Fibroblast of mammary gland (primary cell): ENCODE results near the gene UBR3.

Experiments
- DNase-seq: peaks from one replicate; pipeline ENCODE4 v3.0.0-alpha.2; 2010; ENCODE audit warnings: low read depth
- H3K4me3 ChIP-seq: 2 replicates; pipeline ENCODE4 v1.5.1; 2011; ENCODE audit warnings: low read depth, mild to moderate bottlenecking, low read length, moderate library complexity; ENCODE audit not compliant: control insufficient read depth
- TF ChIP-seq, protein P1 (sequence below): conservative IDR thresholded peaks from 2 replicates; pipeline ENCODE4 v1.5.1; 2011; ENCODE audit warnings: low read depth, low read length, inconsistent platforms; ENCODE audit not compliant: control insufficient read depth, insufficient read depth

Gene UBR3

DNA sequence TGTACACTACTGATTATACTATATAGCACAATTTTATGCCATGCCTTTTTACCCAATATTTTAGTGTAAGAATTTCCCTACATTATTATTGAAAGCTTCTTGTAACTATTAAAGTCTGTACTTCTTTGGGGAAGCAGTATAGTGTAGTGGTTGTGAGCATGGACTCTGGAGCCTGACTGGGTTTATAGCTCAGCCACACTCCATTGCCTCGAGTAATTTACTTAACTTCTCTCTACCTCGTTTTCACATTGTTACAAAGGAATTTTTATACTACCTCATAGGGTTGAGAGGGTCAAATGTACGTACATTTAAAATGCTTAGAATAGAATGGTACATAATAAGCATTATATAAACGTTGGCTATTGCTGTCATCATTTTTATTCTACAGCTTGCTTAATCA is 139.2 kb downstream of the UBR3 start:
- no peak overlapping the region for H3K4me3 ChIP-seq
- TF ChIP-seq, protein P1, sequence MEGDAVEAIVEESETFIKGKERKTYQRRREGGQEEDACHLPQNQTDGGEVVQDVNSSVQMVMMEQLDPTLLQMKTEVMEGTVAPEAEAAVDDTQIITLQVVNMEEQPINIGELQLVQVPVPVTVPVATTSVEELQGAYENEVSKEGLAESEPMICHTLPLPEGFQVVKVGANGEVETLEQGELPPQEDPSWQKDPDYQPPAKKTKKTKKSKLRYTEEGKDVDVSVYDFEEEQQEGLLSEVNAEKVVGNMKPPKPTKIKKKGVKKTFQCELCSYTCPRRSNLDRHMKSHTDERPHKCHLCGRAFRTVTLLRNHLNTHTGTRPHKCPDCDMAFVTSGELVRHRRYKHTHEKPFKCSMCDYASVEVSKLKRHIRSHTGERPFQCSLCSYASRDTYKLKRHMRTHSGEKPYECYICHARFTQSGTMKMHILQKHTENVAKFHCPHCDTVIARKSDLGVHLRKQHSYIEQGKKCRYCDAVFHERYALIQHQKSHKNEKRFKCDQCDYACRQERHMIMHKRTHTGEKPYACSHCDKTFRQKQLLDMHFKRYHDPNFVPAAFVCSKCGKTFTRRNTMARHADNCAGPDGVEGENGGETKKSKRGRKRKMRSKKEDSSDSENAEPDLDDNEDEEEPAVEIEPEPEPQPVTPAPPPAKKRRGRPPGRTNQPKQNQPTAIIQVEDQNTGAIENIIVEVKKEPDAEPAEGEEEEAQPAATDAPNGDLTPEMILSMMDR = no peak
- no peak for DNase-seq

DNA sequence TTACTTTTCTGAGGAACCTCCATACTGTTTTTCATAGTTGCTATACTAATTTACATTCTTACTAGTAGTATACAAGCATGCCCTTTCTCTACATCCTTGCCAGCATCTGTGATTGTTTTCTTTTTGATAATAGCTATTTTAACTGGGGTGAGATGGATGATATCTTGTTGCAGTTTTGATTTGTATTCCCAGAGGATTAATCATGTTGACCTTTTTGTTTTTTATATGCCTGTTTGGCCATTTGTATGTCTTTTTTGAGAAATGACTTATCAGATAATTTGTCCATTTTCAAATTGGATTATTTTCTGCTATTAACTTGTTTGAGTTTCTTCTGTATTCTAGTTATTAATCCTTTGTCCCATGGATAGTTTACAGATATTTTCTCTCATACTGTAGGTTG is 141.5 kb downstream of the UBR3 start:
- no peak for DNase-seq
- H3K4me3 ChIP-seq = no peak overlapping the region
- TF ChIP-seq, protein P1 = no peak

DNA sequence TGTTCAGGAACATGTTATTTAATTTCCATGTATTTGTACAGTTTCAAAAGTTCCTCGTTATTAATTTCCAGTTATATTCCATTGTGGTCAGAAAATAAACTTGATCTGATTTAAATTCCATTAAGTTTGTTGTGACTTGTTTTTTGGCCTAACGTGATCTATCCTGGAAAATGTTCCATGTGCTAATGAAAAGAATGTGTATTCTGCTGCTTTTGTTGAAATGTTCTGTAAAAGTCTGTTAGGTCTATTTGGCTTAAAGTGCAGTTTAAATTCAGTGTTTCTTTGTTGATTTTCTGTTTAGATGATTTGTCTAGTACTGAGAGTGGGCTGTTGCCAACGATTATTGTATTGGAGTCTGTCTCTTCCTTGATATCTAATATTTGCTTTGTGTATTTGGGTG is 148.0 kb downstream of the UBR3 start:
- DNase-seq = no peak
- no peak overlapping the region for H3K4me3 ChIP-seq
- TF ChIP-seq, protein P1 = no peak

DNA sequence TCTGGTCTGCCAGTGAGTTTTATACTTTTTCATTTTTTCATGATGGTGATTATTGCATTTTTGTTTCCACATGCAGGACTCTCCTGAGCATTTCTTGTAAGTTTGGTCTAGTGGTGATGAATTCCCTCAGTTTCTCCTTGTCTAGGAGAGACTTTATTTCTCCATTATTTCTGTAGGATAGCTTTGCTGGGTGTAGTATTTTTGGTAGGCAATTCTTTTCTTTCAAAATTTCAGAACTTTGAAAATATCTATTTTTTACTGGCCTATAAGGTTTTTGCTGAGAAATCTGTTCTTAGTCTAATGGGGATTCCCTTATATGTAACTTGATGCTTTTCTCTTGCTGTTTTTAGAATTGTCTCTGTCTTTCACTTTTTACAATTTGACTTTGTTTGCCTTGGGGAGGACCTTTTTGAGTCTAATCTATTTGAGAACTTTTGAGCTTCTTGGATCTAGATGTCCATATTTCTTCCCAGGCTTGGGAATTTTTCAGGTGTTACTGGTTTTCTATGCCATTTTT is 149.1 kb downstream of the UBR3 start:
- no peak for DNase-seq
- TF ChIP-seq, protein P1 = no peak
- H3K4me3 ChIP-seq = no peak overlapping the region

DNA sequence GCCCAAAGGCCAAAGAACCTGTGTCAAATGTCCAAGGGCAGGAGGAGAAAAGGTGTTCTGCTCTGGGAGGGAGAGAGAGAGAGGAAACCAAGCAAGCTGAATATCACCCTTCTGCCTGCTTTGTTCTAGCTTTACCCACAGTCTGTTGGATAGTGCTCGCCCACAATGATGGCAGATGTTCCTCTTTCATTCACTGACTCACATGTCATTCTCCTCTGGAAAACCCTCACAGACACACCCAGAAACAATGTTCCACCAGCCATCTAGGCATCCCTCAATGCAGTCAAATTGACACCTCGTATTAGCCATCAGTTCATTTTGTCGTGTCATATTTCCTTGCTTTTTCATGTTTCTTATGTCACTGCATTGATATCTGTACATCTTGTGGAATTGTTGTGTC is 150.3 kb downstream of the UBR3 start:
- TF ChIP-seq, protein P1 = no peak
- no peak for DNase-seq
- no peak overlapping the region for H3K4me3 ChIP-seq

DNA sequence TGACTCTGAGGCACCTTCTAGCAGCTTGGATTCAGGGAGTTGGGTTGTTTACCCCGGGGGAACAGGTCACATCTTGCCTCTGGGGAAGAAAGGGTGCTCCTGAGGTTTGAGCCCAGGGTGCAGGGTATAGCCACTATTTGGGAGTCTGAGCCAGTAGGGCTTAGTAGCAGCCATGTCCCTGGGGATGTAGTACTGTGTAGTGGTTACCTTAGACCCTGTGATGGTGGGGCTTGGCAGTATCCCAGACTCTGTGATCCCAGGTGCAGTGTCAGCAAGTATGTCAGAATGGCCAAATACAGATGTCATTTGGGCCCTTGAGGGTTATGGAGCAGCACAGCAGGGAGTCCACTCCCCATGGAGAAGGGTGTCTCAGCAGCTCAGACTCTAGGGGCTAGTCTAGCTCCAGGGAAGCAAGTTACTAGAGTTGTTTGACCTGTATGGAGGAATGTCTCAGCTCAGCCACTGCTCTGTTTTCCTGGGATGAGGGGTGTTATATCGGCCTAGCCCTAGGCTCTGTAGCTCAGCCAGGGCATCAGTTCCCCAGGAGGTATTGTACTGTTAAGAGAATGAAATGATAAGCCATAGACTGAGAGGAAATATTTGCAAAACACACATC is 151.3 kb downstream of the UBR3 start:
- TF ChIP-seq, protein P1 = no peak
- no peak for DNase-seq
- no peak overlapping the region for H3K4me3 ChIP-seq

DNA sequence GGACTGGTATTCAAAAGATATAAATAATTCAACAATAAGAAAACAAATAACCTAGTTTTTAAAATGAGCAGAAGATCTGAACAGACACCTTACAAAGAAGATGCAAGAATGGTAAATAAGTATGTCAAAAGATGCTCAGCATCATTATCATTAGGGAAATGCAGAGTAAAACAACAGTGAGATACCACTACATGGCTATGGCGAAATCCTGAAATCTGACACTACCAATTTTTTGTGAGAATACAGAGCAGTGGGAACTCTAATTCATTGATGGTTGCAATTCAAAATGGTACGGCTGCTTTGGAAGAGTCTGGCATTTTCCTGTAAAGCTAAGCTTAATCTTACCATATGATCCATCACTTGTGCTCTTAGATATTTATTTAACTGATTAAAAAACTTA is 151.8 kb downstream of the UBR3 start:
- TF ChIP-seq, protein P1 = no peak
- no peak for DNase-seq
- no peak overlapping the region for H3K4me3 ChIP-seq
